HepG2 (cell line): Measurements from ENCODE around the gene ALG8.
A peak's percentile ranks its signal among the peaks of the same experiment; 100 is the strongest.

ENCODE experiments used
- ATF1 ChIP-seq: IDR thresholded peaks from 2 replicates; pipeline ENCODE4 v1.6.1; 2016; ENCODE audit warnings: mild to moderate bottlenecking, control low read depth
- RFX5 ChIP-seq: IDR thresholded peaks from 2 replicates; pipeline ENCODE4 v1.6.1; 2011; ENCODE audit warnings: low read depth, low read length, improper control_type of control experiment

DNA sequence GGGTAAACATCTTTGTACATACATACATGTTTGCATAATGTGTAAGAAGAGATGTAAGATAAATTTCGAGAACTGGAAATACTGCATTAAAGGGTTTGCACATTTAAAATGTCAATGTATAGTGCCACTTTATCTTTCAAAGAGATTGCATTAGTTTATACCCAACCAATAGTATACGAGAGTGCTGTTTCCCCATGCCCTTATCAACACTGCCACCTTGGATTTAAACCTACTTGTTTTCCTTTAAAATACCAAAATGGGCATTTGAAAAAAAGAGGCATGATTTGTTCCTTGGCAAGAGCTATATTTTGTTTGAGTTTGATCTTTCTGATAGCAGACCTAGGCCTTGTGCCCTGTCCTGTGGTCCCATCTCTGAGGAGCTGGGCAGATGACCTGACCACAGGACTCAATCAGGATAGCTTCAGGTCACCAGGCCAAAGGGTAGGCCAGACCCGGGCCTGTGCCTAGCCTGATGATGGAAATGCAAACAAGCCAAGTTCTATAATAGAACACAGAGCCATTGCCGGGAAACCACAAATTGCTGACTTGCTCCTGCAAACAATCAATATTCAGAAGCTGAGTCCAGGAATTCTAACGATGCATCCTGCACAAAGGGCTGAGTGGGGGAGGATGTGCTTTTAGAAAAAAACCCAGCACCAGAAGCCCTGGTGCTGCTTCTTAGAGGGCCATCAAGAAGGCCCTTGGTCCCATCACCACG lies 16.9 kb upstream of the ALG8 start:
- TF ChIP-seq RFX5, result no peak; the same call in 1 of the 2 replicates
- TF ChIP-seq ATF1, result peak; percentile 71; the same call in 1 of the 2 replicates
